ENCODE measurements around the gene LRP2.

DNA sequence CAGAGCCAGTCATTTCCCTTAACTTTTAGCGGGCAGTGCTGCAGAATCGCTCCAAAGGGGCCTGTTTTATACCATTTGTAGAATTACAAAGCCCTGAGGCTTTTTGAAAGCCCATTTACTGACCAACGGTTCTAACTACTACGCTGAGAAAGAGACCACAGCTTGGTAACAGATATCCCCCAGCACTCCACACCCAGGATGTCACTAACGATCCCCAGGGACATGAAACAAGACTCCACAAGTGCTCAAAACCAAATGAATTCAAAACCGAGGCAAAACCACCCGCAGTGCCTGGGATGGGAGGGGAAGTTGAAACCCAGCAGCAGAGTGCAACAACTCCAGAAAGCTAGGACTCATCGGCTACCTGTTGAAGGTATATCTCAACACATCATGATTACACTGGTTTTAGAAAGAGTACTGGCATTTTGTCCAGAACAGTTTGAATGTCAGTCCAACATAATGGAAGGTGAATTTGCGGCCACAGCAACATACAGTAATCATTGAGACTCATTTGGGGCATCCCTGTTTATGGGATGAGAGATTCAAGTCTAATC is 33.6 kb upstream of the LRP2 start:
- TF ChIP-seq, protein P1, sequence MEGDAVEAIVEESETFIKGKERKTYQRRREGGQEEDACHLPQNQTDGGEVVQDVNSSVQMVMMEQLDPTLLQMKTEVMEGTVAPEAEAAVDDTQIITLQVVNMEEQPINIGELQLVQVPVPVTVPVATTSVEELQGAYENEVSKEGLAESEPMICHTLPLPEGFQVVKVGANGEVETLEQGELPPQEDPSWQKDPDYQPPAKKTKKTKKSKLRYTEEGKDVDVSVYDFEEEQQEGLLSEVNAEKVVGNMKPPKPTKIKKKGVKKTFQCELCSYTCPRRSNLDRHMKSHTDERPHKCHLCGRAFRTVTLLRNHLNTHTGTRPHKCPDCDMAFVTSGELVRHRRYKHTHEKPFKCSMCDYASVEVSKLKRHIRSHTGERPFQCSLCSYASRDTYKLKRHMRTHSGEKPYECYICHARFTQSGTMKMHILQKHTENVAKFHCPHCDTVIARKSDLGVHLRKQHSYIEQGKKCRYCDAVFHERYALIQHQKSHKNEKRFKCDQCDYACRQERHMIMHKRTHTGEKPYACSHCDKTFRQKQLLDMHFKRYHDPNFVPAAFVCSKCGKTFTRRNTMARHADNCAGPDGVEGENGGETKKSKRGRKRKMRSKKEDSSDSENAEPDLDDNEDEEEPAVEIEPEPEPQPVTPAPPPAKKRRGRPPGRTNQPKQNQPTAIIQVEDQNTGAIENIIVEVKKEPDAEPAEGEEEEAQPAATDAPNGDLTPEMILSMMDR (IDR thresholded peaks at IDR 0.05; ENCODE audit: insufficient read depth, low read depth, low read length): no peak
- TF ChIP-seq EZH2 (IDR thresholded peaks at IDR 0.05; ENCODE audit: insufficient read depth, low read length): no peak

Data from astrocyte (in vitro differentiated cells and primary cell).